Stimulated activated CD8-positive, alpha-beta memory T cell treated with anti-CD3 and anti-CD28 coated beads, Interleukin-2, amount 100 ng/mL, for 1 hour (primary cell): Measurements from ENCODE around the gene NOS3.

Experiments
- DNase-seq, 2 donors: peaks; one replicate each; pipeline ENCODE4 v3.0.0-alpha.2; 2020; ENCODE audit warnings: low read depth in 2 of 2

The NOS3 gene

DNA sequence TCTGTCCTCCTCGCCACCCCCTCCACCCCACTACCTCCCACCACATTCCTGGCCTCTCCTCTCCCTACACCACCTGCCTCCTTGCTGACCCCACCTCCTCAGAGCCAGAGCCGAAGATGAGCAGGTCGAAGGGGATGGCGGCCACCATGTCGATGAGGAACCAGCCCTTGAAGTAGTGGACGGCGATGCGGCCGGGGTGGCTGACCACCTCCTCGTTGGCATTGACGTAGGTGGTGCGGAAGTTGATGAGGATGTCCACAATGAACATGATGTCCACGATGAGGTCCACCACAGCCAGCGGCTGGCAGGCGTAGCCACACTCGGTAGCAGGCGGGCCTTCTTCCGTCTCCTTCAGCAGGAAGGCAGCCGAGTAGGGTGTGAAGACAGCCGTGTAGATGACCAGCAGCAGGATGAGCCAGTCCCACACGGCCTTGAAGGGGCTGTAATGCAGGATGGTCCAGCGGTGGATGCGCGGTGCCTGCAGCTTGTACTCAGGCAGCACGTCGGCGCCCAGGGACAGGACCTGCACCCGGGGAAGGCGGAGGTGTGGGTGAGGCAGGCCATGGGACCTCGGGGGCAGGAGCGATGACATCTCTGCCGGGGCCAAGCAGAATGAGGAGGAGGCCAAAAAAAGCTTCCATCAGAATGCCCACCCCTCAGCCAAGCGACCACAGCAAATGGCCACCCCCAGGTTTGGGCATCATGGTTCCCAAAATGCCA lies 38.3 kb upstream of the NOS3 start:
- DNase-seq: no peak

GRCh38 chr7:150953061-150953997 lies 37.5 kb upstream of the NOS3 start:
- DNase-seq: no peak

DNA sequence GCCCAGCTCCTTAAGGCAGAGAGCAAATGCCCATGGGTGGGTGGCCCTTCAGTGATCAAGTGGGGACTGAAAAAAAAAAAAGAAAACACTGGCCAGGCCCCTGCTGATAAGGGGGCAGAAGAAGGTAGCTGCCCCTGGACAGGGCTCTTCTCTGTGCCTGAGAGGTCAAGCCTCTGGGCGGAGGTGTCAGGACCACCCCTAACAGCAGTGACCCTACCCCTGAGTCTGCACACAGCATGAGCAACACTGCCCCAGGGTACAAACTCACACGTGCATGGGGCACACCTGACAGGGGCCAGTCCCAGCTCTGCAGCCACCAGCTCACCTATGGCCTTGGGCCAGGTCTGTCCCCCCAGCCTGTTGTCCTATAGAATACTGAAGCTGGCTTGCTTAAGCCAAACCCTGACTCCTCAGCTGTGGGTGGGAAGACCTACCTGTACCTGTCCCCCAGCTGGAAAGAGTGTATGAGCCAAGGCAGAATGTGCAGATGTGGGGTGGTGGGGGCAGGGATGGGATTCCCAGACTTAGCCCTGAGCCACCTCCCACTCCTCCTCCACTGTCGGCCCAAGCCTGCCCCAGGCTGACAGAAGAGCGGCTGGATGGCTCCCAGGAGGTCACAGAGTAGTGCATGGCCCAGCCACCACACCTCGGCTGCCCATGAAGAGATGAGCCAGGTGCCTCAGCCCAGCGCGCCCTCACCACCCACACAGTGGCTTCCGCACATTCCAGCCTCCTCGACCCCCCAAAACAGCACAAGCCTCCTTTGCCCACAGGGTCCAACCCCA lies 36.4 kb upstream of the NOS3 start:
- DNase-seq: no peak

- no peak for DNase-seq
Observed at GRCh38 chr7:150954986-150955518, 35.8 kb upstream of the NOS3 start.

DNA sequence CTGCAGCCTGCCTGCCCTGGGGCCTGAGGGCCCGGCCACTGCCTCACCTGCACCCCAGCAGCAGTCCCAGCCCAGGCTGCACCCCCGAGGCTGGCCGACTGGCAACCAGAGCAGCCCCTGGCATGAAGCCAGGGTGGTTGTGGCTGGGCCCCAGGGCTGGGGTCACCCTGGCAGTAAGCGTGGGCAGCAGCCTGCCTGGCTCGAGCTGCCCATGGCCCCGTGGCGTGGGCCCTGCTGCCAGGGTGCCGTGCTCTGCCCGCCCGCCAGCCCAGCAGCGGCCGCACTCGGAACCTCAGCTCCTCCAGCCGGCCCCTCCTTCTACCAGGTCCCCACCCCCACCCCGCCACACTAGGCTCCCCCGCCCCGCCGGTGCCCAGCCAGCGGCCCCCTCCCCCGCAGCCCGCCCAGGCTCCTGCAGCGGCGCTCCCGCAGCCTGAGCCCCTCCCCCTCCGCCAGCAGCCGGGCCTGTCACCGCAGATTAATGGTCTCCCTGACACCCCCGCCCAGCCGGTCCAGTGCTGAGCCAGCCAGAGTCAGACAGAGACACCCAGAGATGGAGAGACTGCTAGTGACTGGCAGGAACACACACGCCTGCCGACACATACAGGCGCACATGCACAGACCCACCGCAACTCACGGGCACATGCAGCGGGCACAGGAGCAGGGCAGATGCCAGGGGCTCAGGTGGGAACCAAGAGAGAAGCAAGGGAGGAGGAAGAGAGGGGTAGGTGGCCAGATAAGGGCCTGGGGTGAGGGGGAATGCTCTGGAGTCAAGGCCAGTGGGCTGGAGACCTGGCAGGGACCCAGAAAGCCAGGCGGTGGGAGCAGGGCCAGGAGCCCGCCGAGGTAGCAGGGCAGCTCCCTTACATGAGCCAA lies 35.1 kb upstream of the NOS3 start:
- no peak for DNase-seq

GRCh38 chr7:150956395-150957132 lies 34.3 kb upstream of the NOS3 start:
- no peak for DNase-seq

- DNase-seq: no peak
Observed at GRCh38 chr7:150957133-150958020, 33.4 kb upstream of the NOS3 start.

GRCh38 chr7:150958062-150958552 lies 32.7 kb upstream of the NOS3 start:
- no peak for DNase-seq

- no peak for DNase-seq
Observed at GRCh38 chr7:150958597-150958996, 32.2 kb upstream of the NOS3 start.

GRCh38 chr7:150959081-150959480 lies 31.7 kb upstream of the NOS3 start:
- DNase-seq: no peak

DNA sequence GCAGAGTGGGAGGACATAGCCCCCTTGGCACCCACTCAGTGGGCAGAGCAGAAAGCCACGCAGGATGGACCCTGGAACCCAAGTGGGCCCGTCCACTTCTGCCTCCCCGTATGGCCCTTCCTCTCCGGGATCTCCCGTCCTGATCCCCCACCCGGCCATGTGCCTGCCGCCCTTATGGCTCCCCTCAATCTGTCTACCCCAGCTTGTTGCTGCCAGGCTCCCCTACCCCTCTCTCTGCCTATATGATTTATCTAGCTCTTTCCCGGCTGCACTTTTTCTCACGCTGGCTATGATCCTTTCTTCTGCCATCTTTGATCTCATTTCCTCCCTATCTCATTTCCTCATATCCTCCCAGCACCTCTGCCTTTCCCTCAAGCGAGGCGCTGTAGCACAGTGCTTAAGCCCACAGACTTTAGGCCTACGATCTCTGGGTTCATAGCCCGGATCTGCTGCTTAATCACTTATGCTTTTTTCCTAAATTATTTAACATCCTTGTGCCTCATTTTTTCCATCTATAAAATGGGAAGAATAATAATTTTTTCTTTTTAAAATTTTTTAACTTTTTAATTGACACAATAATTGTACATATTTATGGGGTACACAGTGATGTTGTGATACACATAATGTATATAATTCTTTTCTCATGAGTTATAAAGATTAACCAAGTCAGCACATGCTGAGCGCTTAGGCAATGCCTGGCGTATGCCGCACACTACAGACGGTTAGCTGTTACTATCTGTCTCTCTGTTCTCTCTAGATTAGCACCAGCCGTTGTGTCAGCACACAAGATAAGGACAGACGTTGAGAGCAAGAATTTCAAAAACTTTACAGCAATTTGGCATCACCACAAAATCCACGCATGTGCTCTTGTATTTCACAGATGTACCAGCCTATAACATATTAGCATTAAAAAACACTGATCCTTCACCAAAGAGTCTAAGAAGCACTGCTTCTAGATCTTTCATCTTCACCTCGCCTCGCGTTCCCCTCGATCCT lies 30.8 kb upstream of the NOS3 start:
- DNase-seq: no peak

- DNase-seq: no peak
Observed at GRCh38 chr7:150961510-150962289, 29.1 kb upstream of the NOS3 start.

GRCh38 chr7:150962290-150962552 lies 28.6 kb upstream of the NOS3 start:
- DNase-seq: no peak

DNA sequence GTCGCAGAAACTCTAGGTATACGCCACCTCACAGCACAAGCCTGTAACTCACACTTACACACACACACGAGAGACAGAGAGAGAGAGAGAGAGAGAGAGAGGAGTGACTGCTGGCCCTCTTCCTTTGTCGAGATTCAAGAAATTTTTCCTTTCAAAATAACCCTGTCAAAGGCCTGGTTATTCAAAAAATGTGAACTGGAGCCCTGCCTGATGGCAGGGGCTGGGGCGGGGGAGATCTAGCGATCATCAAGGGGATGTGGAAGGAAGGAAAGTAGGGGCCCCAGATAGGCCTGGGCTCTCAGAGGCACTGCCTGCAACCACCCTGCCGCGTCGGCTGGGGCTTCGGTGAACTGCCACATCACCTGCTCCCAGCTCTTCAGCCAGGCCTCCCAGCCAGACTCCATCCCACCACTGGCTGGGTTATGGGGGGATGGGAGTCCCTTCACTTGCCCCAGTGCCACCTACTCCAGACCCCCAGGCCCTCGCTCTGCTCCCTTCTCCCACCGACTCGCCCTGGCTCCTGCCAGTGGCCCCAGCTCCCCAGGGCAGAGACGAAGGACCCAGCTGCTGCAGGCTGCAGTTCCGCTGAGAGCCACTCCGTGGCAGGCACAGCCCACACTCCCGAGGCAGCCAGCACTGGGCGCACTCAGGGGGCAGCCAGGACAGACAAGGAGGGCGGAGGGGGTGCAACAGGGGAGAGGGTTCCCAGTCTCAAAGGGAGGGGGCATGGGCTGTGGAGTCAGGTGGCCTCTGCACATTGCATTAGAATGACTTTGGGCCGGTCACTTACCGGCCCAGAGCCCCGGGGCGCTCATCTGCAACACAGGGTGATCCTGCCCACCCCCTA lies 28.0 kb upstream of the NOS3 start:
- peak in 1 of 2 donors; percentile 33 for DNase-seq

DNA sequence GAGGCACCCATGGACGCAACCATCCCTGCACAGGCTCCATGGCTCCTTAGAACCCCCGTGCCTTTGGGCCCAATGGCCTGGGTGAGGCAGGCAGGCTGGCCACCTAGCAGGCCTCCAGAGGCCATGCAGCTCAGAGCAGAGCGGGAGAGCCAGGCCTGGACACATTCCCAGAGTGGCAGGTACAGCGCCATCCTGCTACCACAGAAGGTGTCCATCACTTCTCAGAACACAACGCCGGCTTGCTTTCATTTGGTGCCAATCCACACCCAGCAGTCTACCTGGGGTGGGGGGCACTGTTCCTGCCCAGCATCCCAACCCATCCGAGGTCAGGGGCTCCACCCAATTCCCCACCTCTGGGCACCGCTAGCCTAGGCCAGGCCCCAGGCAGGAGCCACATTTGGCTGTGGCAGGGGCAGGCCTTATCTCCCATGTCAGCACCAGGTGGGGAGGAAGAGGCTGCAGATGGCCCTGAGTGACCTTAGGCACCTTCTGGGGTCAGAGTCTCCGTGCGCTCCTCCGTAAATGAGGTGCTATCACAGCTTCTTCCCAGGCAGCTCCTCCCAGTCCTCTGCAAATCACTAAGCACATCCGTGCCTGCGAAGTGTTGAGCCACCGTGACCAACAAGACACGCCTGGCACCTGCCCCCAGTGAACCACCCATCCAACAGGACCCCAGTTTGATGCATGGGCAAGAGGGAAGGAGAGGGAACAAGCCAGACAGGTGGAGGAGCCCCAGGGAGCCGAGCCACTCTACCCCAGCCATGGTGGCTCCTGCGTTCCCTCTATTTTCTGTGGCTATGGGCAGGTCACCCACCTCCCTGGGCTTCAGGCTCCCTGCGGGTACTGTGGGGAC lies 26.9 kb upstream of the NOS3 start:
- DNase-seq: no peak
